ENCODE measurements around the gene TTC13.

TTC13 gene

GRCh38 chr1:230917284-230918135, 61.2 kb downstream of the TTC13 start:
- peaks cover 5% of the 10 kb centered on the region for H3K36me3 ChIP-seq (ENCODE audit: control insufficient read depth, low read depth, low read length)
- no peaks in the 10 kb centered on the region for H3K4me1 ChIP-seq (ENCODE audit: control insufficient read depth, low read depth, low read length)
- H3K9me3 ChIP-seq (ENCODE audit: control insufficient read depth, low read depth, low read length) = no peaks in the 10 kb centered on the region
- no peak overlapping the region for H3K27ac ChIP-seq (ENCODE audit: low read length)
- no peak overlapping the region for H3K9ac ChIP-seq (ENCODE audit: low read length)
- H3K27me3 ChIP-seq (ENCODE audit: control insufficient read depth, insufficient read depth, low read length) = no peaks in the 10 kb centered on the region
- no peak overlapping the region for H3K4me3 ChIP-seq (ENCODE audit: low read length)

GRCh38 chr1:230916587-230917283, 61.9 kb downstream of the TTC13 start:
- peaks cover 5% of the 10 kb centered on the region for H3K36me3 ChIP-seq (ENCODE audit: control insufficient read depth, low read depth, low read length)
- H3K27ac ChIP-seq (ENCODE audit: low read length) = no peak overlapping the region
- no peak overlapping the region for H3K9ac ChIP-seq (ENCODE audit: low read length)
- H3K4me1 ChIP-seq (ENCODE audit: control insufficient read depth, low read depth, low read length) = no peaks in the 10 kb centered on the region
- no peaks in the 10 kb centered on the region for H3K9me3 ChIP-seq (ENCODE audit: control insufficient read depth, low read depth, low read length)
- no peak overlapping the region for H3K4me3 ChIP-seq (ENCODE audit: low read length)
- H3K27me3 ChIP-seq (ENCODE audit: control insufficient read depth, insufficient read depth, low read length) = no peaks in the 10 kb centered on the region

GRCh38 chr1:230915078-230915477, 63.6 kb downstream of the TTC13 start:
- Histone ChIP-seq H3K9me3 (ENCODE audit: control insufficient read depth, low read depth, low read length) (no peaks in the 10 kb centered on the region), H3K4me3 (ENCODE audit: low read length) (no peak overlapping the region), H3K36me3 (ENCODE audit: control insufficient read depth, low read depth, low read length) (peaks cover 5% of the 10 kb centered on the region), H3K9ac (ENCODE audit: low read length) (no peak overlapping the region), H3K27ac (ENCODE audit: low read length) (no peak overlapping the region), H3K4me1 (ENCODE audit: control insufficient read depth, low read depth, low read length) (no peaks in the 10 kb centered on the region), H3K27me3 (ENCODE audit: control insufficient read depth, insufficient read depth, low read length) (no peaks in the 10 kb centered on the region)

GRCh38 chr1:230913496-230913895, 65.2 kb downstream of the TTC13 start:
- no peaks in the 10 kb centered on the region for H3K4me1 ChIP-seq (ENCODE audit: control insufficient read depth, low read depth, low read length)
- no peak overlapping the region for H3K4me3 ChIP-seq (ENCODE audit: low read length)
- no peak overlapping the region for H3K27ac ChIP-seq (ENCODE audit: low read length)
- no peaks in the 10 kb centered on the region for H3K9me3 ChIP-seq (ENCODE audit: control insufficient read depth, low read depth, low read length)
- no peak overlapping the region for H3K9ac ChIP-seq (ENCODE audit: low read length)
- no peaks in the 10 kb centered on the region for H3K27me3 ChIP-seq (ENCODE audit: control insufficient read depth, insufficient read depth, low read length)
- H3K36me3 ChIP-seq (ENCODE audit: control insufficient read depth, low read depth, low read length) = no peaks in the 10 kb centered on the region

- Histone ChIP-seq H3K4me3 (ENCODE audit: low read length) (no peak overlapping the region), H3K27ac (ENCODE audit: low read length) (no peak overlapping the region), H3K27me3 (ENCODE audit: control insufficient read depth, insufficient read depth, low read length) (no peaks in the 10 kb centered on the region), H3K36me3 (ENCODE audit: control insufficient read depth, low read depth, low read length) (no peaks in the 10 kb centered on the region), H3K9me3 (ENCODE audit: control insufficient read depth, low read depth, low read length) (no peaks in the 10 kb centered on the region), H3K9ac (ENCODE audit: low read length) (no peak overlapping the region), H3K4me1 (ENCODE audit: control insufficient read depth, low read depth, low read length) (no peaks in the 10 kb centered on the region)
These were observed 67.9 kb downstream of the TTC13 start for GRCh38 chr1:230910755-230911117.

- H3K9me3 ChIP-seq (ENCODE audit: control insufficient read depth, low read depth, low read length) = no peaks in the 10 kb centered on the region
- no peak overlapping the region for H3K4me3 ChIP-seq (ENCODE audit: low read length)
- no peak overlapping the region for H3K27ac ChIP-seq (ENCODE audit: low read length)
- no peaks in the 10 kb centered on the region for H3K27me3 ChIP-seq (ENCODE audit: control insufficient read depth, insufficient read depth, low read length)
- no peaks in the 10 kb centered on the region for H3K36me3 ChIP-seq (ENCODE audit: control insufficient read depth, low read depth, low read length)
- no peak overlapping the region for H3K9ac ChIP-seq (ENCODE audit: low read length)
- no peaks in the 10 kb centered on the region for H3K4me1 ChIP-seq (ENCODE audit: control insufficient read depth, low read depth, low read length)
These were observed 68.5 kb downstream of the TTC13 start for GRCh38 chr1:230909974-230910754.

- no peaks in the 10 kb centered on the region for H3K36me3 ChIP-seq (ENCODE audit: control insufficient read depth, low read depth, low read length)
- H3K4me1 ChIP-seq (ENCODE audit: control insufficient read depth, low read depth, low read length) = no peaks in the 10 kb centered on the region
- no peaks in the 10 kb centered on the region for H3K9me3 ChIP-seq (ENCODE audit: control insufficient read depth, low read depth, low read length)
- H3K9ac ChIP-seq (ENCODE audit: low read length) = no peak overlapping the region
- no peak overlapping the region for H3K27ac ChIP-seq (ENCODE audit: low read length)
- no peak overlapping the region for H3K4me3 ChIP-seq (ENCODE audit: low read length)
- no peaks in the 10 kb centered on the region for H3K27me3 ChIP-seq (ENCODE audit: control insufficient read depth, insufficient read depth, low read length)
These were observed 71.0 kb downstream of the TTC13 start for GRCh38 chr1:230907472-230908205.

- Histone ChIP-seq H3K9me3 (ENCODE audit: control insufficient read depth, low read depth, low read length) (no peaks in the 10 kb centered on the region), H3K36me3 (ENCODE audit: control insufficient read depth, low read depth, low read length) (no peaks in the 10 kb centered on the region), H3K4me3 (ENCODE audit: low read length) (no peak overlapping the region), H3K9ac (ENCODE audit: low read length) (no peak overlapping the region), H3K4me1 (ENCODE audit: control insufficient read depth, low read depth, low read length) (no peaks in the 10 kb centered on the region), H3K27ac (ENCODE audit: low read length) (no peak overlapping the region), H3K27me3 (ENCODE audit: control insufficient read depth, insufficient read depth, low read length) (no peaks in the 10 kb centered on the region)
These were observed 72.4 kb downstream of the TTC13 start for GRCh38 chr1:230906226-230906625.

GRCh38 chr1:230905733-230906132, 72.9 kb downstream of the TTC13 start:
- Histone ChIP-seq H3K9ac (ENCODE audit: low read length) (no peak overlapping the region), H3K36me3 (ENCODE audit: control insufficient read depth, low read depth, low read length) (no peaks in the 10 kb centered on the region), H3K4me3 (ENCODE audit: low read length) (no peak overlapping the region), H3K27me3 (ENCODE audit: control insufficient read depth, insufficient read depth, low read length) (no peaks in the 10 kb centered on the region), H3K4me1 (ENCODE audit: control insufficient read depth, low read depth, low read length) (no peaks in the 10 kb centered on the region), H3K9me3 (ENCODE audit: control insufficient read depth, low read depth, low read length) (no peaks in the 10 kb centered on the region), H3K27ac (ENCODE audit: low read length) (no peak overlapping the region)

GRCh38 chr1:230902349-230902923, 76.2 kb downstream of the TTC13 start:
- Histone ChIP-seq H3K27ac (ENCODE audit: low read length) (no peak overlapping the region), H3K36me3 (ENCODE audit: control insufficient read depth, low read depth, low read length) (no peaks in the 10 kb centered on the region), H3K9me3 (ENCODE audit: control insufficient read depth, low read depth, low read length) (no peaks in the 10 kb centered on the region), H3K9ac (ENCODE audit: low read length) (no peak overlapping the region), H3K4me1 (ENCODE audit: control insufficient read depth, low read depth, low read length) (no peaks in the 10 kb centered on the region), H3K4me3 (ENCODE audit: low read length) (no peak overlapping the region), H3K27me3 (ENCODE audit: control insufficient read depth, insufficient read depth, low read length) (no peaks in the 10 kb centered on the region)

GRCh38 chr1:230901671-230902070, 77.0 kb downstream of the TTC13 start:
- H3K9me3 ChIP-seq (ENCODE audit: control insufficient read depth, low read depth, low read length) = no peaks in the 10 kb centered on the region
- H3K36me3 ChIP-seq (ENCODE audit: control insufficient read depth, low read depth, low read length) = no peaks in the 10 kb centered on the region
- no peaks in the 10 kb centered on the region for H3K27me3 ChIP-seq (ENCODE audit: control insufficient read depth, insufficient read depth, low read length)
- no peak overlapping the region for H3K27ac ChIP-seq (ENCODE audit: low read length)
- H3K4me1 ChIP-seq (ENCODE audit: control insufficient read depth, low read depth, low read length) = no peaks in the 10 kb centered on the region
- H3K4me3 ChIP-seq (ENCODE audit: low read length) = no peak overlapping the region
- H3K9ac ChIP-seq (ENCODE audit: low read length) = no peak overlapping the region

All from iPS-18a (cell line).